NCI-H510A treated with DMSO at 0.1 percent for 48 hours (cell line): ENCODE measurements around the gene MUC6.

Experiments used
- DNase-seq: peaks from one replicate; lab custom pipeline; 2025; lab: John Stamatoyannopoulos, UW

Gene MUC6

GRCh38 chr11:967995-968751 is 68.3 kb downstream of the MUC6 start:
- DNase-seq = no peak

- DNase-seq = no peak
These were observed 71.2 kb downstream of the MUC6 start for GRCh38 chr11:965206-965775.

GRCh38 chr11:963852-964251 is 72.7 kb downstream of the MUC6 start:
- no peak for DNase-seq
